WERI-Rb-1 (cell line): Measurements from ENCODE around the gene FBXO4.

Experiments
- DNase-seq: peaks from one replicate; pipeline ENCODE4 v3.0.0-alpha.2; 2020
- H3K27ac ChIP-seq: fragments of 250-450 bp; sonication (Bioruptor Pico); 2 replicates; pipeline ENCODE4 v1.5.1; 2020; ENCODE audit warnings: mild to moderate bottlenecking, moderate library complexity
- H3K27me3 ChIP-seq: fragments of 250-450 bp; sonication (Bioruptor Pico); 2 replicates; pipeline ENCODE4 v1.5.1; 2021; ENCODE audit warnings: mild to moderate bottlenecking, low read depth, moderate library complexity; ENCODE audit not compliant: insufficient read depth, severe bottlenecking
- H3K36me3 ChIP-seq: fragments of 250-450 bp; sonication (Bioruptor Pico); 2 replicates; pipeline ENCODE4 v1.5.1; 2020; ENCODE audit warnings: mild to moderate bottlenecking, moderate library complexity
- H3K4me3 ChIP-seq: 2 replicates; pipeline ENCODE4 v1.5.1; 2011; ENCODE audit warnings: low read depth, mild to moderate bottlenecking, control low read depth, low read length
- H3K9me3 ChIP-seq: fragments of 250-450 bp; sonication (Bioruptor Pico); 2 replicates; pipeline ENCODE4 v1.5.1; 2021; ENCODE audit warnings: mild to moderate bottlenecking, moderate library complexity; ENCODE audit not compliant: severe bottlenecking
- TF ChIP-seq, protein P1 (sequence below): IDR thresholded peaks from 2 replicates; pipeline ENCODE4 v1.5.1; 2011; ENCODE audit warnings: low read depth, mild to moderate bottlenecking, control low read depth, inconsistent platforms, low read length

FBXO4 gene

DNA sequence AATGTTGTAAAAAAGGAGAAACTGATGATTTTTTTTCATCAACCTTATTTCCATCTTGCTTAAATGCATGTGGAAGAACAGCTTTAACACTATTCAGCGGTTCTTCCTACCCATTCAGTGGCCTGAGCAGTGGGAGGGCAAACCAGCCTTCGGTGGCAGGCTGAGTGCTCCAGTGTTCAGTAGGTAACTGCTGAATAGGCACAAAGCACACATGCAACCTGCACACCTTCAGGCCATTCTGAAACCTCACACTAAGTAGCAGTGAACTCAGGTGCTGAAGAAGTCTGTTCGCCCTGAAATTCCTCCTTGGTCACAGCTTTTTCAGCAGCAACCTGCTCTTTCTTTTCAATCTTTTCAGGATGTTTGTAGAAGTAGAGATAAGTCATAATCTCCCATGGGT is 26.1 kb downstream of the FBXO4 start:
- H3K27me3 ChIP-seq: no peaks in the 10 kb centered on the region
- TF ChIP-seq, protein P1, sequence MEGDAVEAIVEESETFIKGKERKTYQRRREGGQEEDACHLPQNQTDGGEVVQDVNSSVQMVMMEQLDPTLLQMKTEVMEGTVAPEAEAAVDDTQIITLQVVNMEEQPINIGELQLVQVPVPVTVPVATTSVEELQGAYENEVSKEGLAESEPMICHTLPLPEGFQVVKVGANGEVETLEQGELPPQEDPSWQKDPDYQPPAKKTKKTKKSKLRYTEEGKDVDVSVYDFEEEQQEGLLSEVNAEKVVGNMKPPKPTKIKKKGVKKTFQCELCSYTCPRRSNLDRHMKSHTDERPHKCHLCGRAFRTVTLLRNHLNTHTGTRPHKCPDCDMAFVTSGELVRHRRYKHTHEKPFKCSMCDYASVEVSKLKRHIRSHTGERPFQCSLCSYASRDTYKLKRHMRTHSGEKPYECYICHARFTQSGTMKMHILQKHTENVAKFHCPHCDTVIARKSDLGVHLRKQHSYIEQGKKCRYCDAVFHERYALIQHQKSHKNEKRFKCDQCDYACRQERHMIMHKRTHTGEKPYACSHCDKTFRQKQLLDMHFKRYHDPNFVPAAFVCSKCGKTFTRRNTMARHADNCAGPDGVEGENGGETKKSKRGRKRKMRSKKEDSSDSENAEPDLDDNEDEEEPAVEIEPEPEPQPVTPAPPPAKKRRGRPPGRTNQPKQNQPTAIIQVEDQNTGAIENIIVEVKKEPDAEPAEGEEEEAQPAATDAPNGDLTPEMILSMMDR: no peak
- no peaks in the 10 kb centered on the region for H3K36me3 ChIP-seq
- no peak for DNase-seq
- no peak overlapping the region for H3K27ac ChIP-seq
- no peaks in the 10 kb centered on the region for H3K9me3 ChIP-seq
- no peak overlapping the region for H3K4me3 ChIP-seq

DNA sequence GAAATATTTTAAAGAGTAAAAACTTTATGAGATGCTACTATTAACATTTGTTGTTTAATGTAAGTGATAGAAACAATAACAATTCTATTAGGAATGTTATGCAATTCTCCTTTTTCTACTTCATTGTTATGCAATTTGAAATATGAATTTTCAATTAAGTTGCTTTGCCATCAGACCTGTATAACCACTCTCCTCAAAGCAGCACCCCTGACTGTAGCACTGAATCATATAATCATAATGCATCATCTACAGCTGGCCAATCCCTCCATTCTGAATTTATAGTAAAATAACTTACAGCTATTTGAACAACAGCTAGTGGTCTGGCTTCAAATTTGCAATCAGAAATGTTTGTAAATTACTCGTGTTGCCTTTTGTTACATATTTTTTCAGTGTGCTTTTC is 29.2 kb downstream of the FBXO4 start:
- H3K9me3 ChIP-seq: no peaks in the 10 kb centered on the region
- no peak for DNase-seq
- H3K27me3 ChIP-seq: no peaks in the 10 kb centered on the region
- no peaks in the 10 kb centered on the region for H3K36me3 ChIP-seq
- H3K27ac ChIP-seq: no peak overlapping the region
- TF ChIP-seq, protein P1: no peak
- H3K4me3 ChIP-seq: no peak overlapping the region

DNA sequence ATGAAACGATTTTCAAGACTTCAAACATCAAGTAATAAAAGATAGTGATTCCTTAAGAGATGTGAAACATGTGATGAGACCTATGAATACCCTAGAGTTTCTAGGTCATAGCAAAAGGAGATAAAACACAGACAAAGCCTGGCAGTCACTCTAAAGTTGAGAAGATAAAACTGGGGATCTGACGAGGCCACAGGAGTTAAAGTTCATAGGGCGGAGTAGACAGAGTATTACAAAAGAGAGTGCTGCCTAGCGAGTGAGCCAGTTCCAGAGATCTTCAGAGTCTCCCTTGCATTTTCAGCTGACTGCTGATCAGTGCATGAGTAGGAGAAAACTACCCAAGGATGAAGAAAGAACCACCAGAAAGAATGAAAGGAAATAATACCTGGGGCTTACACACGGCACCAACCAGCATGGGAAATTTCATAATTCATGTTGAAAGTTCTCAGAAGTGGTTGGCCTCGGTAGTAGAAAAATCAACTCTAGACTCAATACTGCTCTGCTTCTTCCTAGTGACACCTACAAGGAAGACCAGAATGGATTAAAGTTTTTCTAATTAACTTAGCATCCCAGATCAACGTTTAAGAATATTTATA is 30.4 kb downstream of the FBXO4 start:
- TF ChIP-seq, protein P1: no peak
- no peak for DNase-seq
- H3K4me3 ChIP-seq: no peak overlapping the region
- no peaks in the 10 kb centered on the region for H3K36me3 ChIP-seq
- H3K27me3 ChIP-seq: no peaks in the 10 kb centered on the region
- H3K9me3 ChIP-seq: no peaks in the 10 kb centered on the region
- no peak overlapping the region for H3K27ac ChIP-seq

GRCh38 chr5:41956943-41957342 is 31.9 kb downstream of the FBXO4 start:
- Histone ChIP-seq H3K36me3 (no peaks in the 10 kb centered on the region), H3K9me3 (peaks cover 3% of the 10 kb centered on the region), H3K27me3 (no peaks in the 10 kb centered on the region), H3K27ac (no peak overlapping the region), H3K4me3 (no peak overlapping the region)
- TF ChIP-seq, protein P1: no peak
- DNase-seq: no peak

GRCh38 chr5:41960481-41960880 is 35.4 kb downstream of the FBXO4 start:
- H3K27me3 ChIP-seq: no peaks in the 10 kb centered on the region
- TF ChIP-seq, protein P1: no peak
- no peak overlapping the region for H3K27ac ChIP-seq
- H3K36me3 ChIP-seq: no peaks in the 10 kb centered on the region
- no peak for DNase-seq
- H3K9me3 ChIP-seq: peaks cover 3% of the 10 kb centered on the region
- no peak overlapping the region for H3K4me3 ChIP-seq

DNA sequence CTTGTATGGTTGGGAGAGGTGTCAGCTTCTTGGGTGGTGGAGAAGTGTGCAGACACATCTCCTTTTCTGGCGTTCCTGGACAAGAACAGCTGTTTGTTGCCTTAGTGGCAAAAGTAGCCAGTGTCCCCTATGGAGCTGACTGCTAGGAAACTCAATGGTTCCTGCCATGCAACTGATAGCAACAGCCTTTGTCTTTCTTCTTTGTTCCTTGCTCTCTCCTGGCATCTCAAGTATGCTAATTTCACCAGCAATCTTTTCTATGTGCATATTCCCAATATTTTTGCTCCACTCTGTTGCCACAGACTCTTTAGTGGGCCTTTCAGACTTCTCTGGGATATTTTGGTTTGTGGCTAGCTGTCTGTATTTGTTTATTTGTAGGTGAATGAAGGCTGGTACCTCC is 36.7 kb downstream of the FBXO4 start:
- H3K27ac ChIP-seq: no peak overlapping the region
- TF ChIP-seq, protein P1: no peak
- DNase-seq: no peak
- peaks cover 3% of the 10 kb centered on the region for H3K9me3 ChIP-seq
- no peaks in the 10 kb centered on the region for H3K36me3 ChIP-seq
- no peak overlapping the region for H3K4me3 ChIP-seq
- no peaks in the 10 kb centered on the region for H3K27me3 ChIP-seq
